Mesangial cell (primary cell): ENCODE results near the gene ZFP37. TPM values are rescaled to one million over a fixed set of nuclear protein-coding genes. Genes with fewer than 3 reads are reported as not detected.

ENCODE experiments used
- total RNA-seq: library from RNA; depleted of rRNA; stranded (reverse); fragments of >200 nt; gene quantifications from 2 replicates; pipeline ENCODE4 v1.2.3, GENCODE V29; 2015

Gene ZFP37
- 0.98 and 1.0 TPM in 2 replicates for total RNA-seq

GRCh38 chr9:113056191-113057106, at the start of gene ZFP37:
Gene ZFP37, minus strand, starts transcription at chr9:113056724. Its CDS starts 36 bp downstream, at chr9:113056688.

GRCh38 chr9:113011911-113012381, 44.6 kb downstream of the ZFP37 start, which contains the start of gene ZNF883:
Gene ZNF883, minus strand, starts transcription at chr9:113012192.

Other genes starting within 250 kb of the ZFP37 start
- not detected in 2 replicates for gene SLC46A2, start 165.8 kb downstream of the ZFP37 start, total RNA-seq
- 2.4 and 6.3 TPM in 2 replicates for gene ZNF883, start 44.5 kb downstream of the ZFP37 start, total RNA-seq
- 4.4 and 8.9 TPM in 2 replicates for gene SLC31A2, start 94.3 kb upstream of the ZFP37 start, total RNA-seq
- gene FKBP15, start 164.6 kb upstream of the ZFP37 start, total RNA-seq: 12.4 and 13.1 TPM in 2 replicates
- 12.1 and 13.2 TPM in 2 replicates for gene SLC31A1, start 164.8 kb upstream of the ZFP37 start, total RNA-seq
- 12.8 and 14.3 TPM in 2 replicates for gene CDC26, start 218.8 kb upstream of the ZFP37 start, total RNA-seq
- gene PRPF4, start 218.9 kb upstream of the ZFP37 start, total RNA-seq: 12.9 and 25.6 TPM in 2 replicates
- gene RNF183, start 246.7 kb upstream of the ZFP37 start, total RNA-seq: 0.38 TPM in 1 of 2 replicates, not detected in the other